HepG2 (cell line): Measurements from ENCODE around the gene TEDC1. TPM values are rescaled to one million over a fixed set of nuclear protein-coding genes. Genes with fewer than 3 reads are reported as not detected.

Source experiments
- ATF2 ChIP-seq: sonication (generic); formaldehyde crosslinking; IDR thresholded peaks from 2 replicates; pipeline ENCODE4 v1.4.0; 2020; ENCODE audit warnings: missing genetic modification reagents
- HBP1 ChIP-seq: IDR thresholded peaks from 2 replicates; pipeline ENCODE4 v1.6.1; 2016; ENCODE audit warnings: low read depth, control low read depth
- ZNF597 ChIP-seq: sonication (generic); formaldehyde crosslinking; IDR thresholded peaks from 2 replicates; pipeline ENCODE4 v1.5.0; 2020; ENCODE audit warnings: missing genetic modification reagents
- ZNF639 ChIP-seq: conservative IDR thresholded peaks from 2 replicates; pipeline ENCODE4 v1.6.1; 2018; ENCODE audit warnings: missing genetic modification reagents
- polyA plus RNA-seq, 8 experiments: library from polyadenylated mRNA; depleted of rRNA in 3 of 8; stranded (reverse) in 7 of 8; unstranded in 1 of 8; fragments of >200 nt; fragmentation: Illumina TruSeq in 4 of 8; extraction: Trizol in 4 of 8; gene quantifications; 2 replicates each; pipeline versions ENCODE4 v1.2.1 to v1.2.3, GENCODE V29; 2011 to 2016; ENCODE audit warnings: low read depth in 4 of 8, missing spikeins in 1 of 8, mixed read lengths in 1 of 8; ENCODE audit not compliant: insufficient read depth in 1 of 8
- total RNA-seq, 5 experiments: library from RNA; depleted of rRNA; stranded (reverse); fragments of >200 nt; fragmentation: Illumina TruSeq; extraction: Trizol; gene quantifications; 2 replicates each; pipeline ENCODE4 v1.2.3, GENCODE V29; 2016; ENCODE audit warnings: low read depth in 1 of 5
- TF ChIP-seq, protein P1 (sequence below), 2 experiments: sonication (generic) in 1 of 2; formaldehyde crosslinking in 1 of 2; IDR thresholded peaks; 2 replicates each; pipeline versions ENCODE4 v1.4.0 to v1.6.1; 2016 to 2020; ENCODE audit warnings: borderline replicate concordance in 1 of 2, low read depth in 1 of 2, mild to moderate bottlenecking in 1 of 2, missing genetic modification reagents in 1 of 2
- TF ChIP-seq, protein P2 (sequence below): sonication (generic); formaldehyde crosslinking; IDR thresholded peaks from 2 replicates; pipeline ENCODE4 v1.5.1; 2020; ENCODE audit warnings: mild to moderate bottlenecking, missing genetic modification reagents
- TF ChIP-seq, protein P3 (sequence below): sonication (generic); formaldehyde crosslinking; IDR thresholded peaks from 2 replicates; pipeline ENCODE4 v1.4.0; 2020; ENCODE audit warnings: mild to moderate bottlenecking, missing genetic modification reagents

The TEDC1 gene
- total and polyA plus RNA-seq, 2 of the 13 experiments (the other 11 are each of a cell fraction or from before 2014, with no cell fraction given) = 5.7 to 27.4 TPM

DNA sequence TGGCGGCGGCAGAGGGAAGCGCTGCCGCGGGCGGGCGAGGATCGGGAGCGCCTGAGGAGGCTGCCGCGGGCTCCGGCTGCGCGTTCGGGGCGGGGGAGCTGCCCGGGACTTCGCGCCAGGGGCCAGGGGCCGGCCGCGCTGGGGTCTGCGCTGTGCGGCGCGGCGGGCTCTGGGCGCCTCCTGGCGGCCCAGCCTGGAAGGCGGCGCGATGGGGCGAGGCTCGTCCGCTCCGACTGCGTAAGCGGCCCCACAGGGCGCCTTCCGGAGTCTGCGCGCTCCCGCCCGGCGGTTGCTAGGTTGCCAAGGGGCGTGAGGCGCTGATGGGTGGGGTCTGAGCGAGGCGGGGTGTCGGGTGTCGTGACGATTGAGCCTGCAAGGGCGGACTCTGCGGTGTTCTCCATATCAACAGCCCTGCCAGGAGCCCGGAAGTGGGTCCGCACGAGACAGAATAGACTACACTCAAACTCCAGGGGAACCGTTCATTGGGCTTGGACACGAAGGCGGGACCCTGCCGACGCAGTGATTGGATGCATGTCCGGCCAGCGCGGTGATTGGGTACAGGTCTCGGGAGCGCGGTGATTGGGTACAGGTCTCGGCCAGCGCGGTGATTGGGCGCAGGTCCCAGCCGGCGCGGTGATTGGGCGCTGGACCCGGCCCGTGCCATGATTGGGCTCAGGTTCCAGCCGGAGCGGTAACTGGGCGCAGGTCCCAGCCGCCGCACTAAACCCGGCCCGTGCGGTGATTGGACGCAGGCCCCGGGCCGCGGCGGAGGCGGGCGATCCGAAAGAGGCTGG is at the start of gene TEDC1 (continued):
- TF ChIP-seq, protein P1, sequence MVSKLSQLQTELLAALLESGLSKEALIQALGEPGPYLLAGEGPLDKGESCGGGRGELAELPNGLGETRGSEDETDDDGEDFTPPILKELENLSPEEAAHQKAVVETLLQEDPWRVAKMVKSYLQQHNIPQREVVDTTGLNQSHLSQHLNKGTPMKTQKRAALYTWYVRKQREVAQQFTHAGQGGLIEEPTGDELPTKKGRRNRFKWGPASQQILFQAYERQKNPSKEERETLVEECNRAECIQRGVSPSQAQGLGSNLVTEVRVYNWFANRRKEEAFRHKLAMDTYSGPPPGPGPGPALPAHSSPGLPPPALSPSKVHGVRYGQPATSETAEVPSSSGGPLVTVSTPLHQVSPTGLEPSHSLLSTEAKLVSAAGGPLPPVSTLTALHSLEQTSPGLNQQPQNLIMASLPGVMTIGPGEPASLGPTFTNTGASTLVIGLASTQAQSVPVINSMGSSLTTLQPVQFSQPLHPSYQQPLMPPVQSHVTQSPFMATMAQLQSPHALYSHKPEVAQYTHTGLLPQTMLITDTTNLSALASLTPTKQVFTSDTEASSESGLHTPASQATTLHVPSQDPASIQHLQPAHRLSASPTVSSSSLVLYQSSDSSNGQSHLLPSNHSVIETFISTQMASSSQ (IDR thresholded peaks at IDR 0.05; ENCODE audit: low read depth) = no peak
- TF ChIP-seq, protein P1 (CRISPR knock-in tag; IDR thresholded peaks at IDR 0.05; ENCODE audit: borderline replicate concordance) = peak; percentile 34
- TF ChIP-seq ZNF597 (CRISPR knock-in tag) = no peak
- TF ChIP-seq, protein P2, sequence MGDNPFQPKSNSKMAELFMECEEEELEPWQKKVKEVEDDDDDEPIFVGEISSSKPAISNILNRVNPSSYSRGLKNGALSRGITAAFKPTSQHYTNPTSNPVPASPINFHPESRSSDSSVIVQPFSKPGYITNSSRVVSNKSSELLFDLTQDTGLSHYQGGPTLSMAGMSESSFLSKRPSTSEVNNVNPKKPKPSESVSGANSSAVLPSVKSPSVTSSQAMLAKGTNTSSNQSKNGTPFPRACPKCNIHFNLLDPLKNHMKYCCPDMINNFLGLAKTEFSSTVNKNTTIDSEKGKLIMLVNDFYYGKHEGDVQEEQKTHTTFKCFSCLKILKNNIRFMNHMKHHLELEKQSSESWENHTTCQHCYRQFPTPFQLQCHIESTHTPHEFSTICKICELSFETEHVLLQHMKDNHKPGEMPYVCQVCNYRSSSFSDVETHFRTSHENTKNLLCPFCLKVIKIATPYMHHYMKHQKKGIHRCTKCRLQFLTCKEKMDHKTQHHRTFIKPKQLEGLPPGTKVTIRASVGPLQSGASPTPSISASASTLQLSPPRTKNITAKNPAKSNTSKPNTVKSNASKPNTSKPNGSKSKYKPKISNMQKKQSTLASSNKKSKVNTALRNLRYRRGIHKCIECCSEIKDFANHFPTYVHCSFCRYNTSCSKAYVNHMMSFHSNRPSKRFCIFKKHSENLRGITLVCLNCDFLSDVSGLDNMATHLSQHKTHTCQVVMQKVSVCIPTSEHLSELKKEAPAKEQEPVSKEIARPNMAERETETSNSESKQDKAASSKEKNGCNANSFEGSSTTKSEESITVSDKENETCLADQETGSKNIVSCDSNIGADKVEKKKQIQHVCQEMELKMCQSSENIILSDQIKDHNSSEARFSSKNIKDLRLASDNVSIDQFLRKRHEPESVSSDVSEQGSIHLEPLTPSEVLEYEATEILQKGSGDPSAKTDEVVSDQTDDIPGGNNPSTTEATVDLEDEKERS (CRISPR knock-in tag) = peak; percentile 59; the same call in 1 of the 2 replicates
- TF ChIP-seq, protein P3, sequence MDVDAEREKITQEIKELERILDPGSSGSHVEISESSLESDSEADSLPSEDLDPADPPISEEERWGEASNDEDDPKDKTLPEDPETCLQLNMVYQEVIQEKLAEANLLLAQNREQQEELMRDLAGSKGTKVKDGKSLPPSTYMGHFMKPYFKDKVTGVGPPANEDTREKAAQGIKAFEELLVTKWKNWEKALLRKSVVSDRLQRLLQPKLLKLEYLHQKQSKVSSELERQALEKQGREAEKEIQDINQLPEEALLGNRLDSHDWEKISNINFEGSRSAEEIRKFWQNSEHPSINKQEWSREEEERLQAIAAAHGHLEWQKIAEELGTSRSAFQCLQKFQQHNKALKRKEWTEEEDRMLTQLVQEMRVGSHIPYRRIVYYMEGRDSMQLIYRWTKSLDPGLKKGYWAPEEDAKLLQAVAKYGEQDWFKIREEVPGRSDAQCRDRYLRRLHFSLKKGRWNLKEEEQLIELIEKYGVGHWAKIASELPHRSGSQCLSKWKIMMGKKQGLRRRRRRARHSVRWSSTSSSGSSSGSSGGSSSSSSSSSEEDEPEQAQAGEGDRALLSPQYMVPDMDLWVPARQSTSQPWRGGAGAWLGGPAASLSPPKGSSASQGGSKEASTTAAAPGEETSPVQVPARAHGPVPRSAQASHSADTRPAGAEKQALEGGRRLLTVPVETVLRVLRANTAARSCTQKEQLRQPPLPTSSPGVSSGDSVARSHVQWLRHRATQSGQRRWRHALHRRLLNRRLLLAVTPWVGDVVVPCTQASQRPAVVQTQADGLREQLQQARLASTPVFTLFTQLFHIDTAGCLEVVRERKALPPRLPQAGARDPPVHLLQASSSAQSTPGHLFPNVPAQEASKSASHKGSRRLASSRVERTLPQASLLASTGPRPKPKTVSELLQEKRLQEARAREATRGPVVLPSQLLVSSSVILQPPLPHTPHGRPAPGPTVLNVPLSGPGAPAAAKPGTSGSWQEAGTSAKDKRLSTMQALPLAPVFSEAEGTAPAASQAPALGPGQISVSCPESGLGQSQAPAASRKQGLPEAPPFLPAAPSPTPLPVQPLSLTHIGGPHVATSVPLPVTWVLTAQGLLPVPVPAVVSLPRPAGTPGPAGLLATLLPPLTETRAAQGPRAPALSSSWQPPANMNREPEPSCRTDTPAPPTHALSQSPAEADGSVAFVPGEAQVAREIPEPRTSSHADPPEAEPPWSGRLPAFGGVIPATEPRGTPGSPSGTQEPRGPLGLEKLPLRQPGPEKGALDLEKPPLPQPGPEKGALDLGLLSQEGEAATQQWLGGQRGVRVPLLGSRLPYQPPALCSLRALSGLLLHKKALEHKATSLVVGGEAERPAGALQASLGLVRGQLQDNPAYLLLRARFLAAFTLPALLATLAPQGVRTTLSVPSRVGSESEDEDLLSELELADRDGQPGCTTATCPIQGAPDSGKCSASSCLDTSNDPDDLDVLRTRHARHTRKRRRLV (CRISPR knock-in tag) = no peak
- TF ChIP-seq ATF2 = peak; percentile 62; the same call in 1 of the 2 replicates
- peak; percentile 54; the same call in 1 of the 2 replicates for TF ChIP-seq ZNF639
- peak; percentile 24; the same call in 1 of the 2 replicates for TF ChIP-seq HBP1 (CRISPR knock-in tag)
